HAP-1 (cell line): ENCODE results near the gene PPP3CA.

Experiments
- DNase-seq, 2 experiments: peaks; one replicate each; pipeline ENCODE4 v3.0.0-alpha.2; 2016 to 2020; ENCODE audit warnings: low spot score in 2 of 2
- H3K27me3 ChIP-seq: fragments of 250-450 bp; sonication (Bioruptor Pico); 2 replicates; pipeline ENCODE4 v1.5.1; 2020; ENCODE audit warnings: low read depth, mild to moderate bottlenecking, moderate library complexity
- H3K36me3 ChIP-seq: fragments of 250-450 bp; sonication (Bioruptor Pico); replicated peaks from 2 replicates; pipeline ENCODE4 v1.5.1; 2020; ENCODE audit warnings: mild to moderate bottlenecking
- H3K4me1 ChIP-seq: fragments of 250-450 bp; sonication (Bioruptor Pico); 2 replicates; pipeline ENCODE4 v1.5.1; 2020; ENCODE audit warnings: mild to moderate bottlenecking
- H3K4me3 ChIP-seq: fragments of 250-450 bp; sonication (Bioruptor Pico); 2 replicates; pipeline ENCODE4 v1.5.1; 2020; ENCODE audit warnings: mild to moderate bottlenecking, moderate library complexity
- H3K9me3 ChIP-seq: fragments of 250-450 bp; sonication (Bioruptor Pico); 2 replicates; pipeline ENCODE4 v1.5.1; 2020; ENCODE audit warnings: mild to moderate bottlenecking, moderate library complexity
- in situ Hi-C: fragments of 300-500 bp; cut with MboI; formaldehyde crosslinking; loops from 3 replicates; pipeline ENCODE4 v1.14.3; 2020; ENCODE audit warnings: low sequenced_read_pairs, inconsistent platforms, mixed read lengths

Gene PPP3CA

DNA sequence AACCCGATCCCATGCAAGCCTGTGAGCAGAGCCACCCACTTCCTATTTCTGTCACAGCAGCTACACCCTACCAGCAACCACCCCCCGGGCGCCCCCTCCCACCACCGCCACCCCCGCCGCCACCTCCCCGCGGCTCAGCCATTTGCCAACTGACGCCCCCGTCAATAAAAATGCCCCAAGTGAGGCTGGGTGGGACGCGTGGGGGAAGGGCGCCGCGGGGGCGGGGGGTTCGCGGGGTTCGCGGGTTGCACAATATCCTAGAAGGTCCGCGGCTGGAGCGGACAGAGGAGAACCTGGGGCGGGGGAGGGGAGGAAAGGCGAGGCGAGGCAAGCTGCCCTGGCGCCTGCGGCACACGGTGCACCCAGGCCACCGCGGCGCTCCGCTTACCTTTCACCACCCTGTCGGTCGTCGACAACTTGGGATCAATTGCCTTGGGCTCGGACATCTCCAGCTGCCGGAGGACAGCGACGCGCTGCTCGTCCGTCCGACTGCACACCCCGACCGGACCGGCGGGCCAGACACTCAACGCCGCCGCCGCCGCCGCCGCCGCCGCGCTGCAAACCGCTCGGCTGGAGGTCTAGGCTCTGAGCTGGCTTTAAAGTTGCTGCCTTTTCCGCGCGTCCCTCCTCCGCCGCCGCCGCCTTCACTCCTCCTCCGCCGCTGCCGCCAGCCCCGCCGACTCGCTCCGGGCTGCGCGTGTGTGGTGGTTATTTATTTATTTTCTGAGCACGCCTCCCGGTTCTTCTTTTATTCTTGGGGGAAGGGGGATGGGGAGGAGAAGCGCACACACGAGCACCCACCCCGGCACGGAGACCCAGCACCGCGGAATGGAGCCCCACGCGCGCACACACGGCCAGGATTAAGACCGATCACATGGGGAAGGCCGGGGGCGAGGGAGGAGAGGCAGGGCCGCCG lies 717 bp downstream of the PPP3CA start:
- Histone ChIP-seq H3K36me3 (no peaks in the 10 kb centered on the region), H3K9me3 (no peaks in the 10 kb centered on the region), H3K27me3 (no peaks in the 10 kb centered on the region), H3K4me3 (peak overlapping the region; percentile 78), H3K4me1 (peaks cover 5% of the 10 kb centered on the region)
- in situ Hi-C loops = loop anchor here (25.0 kb wide), 1 partner anchor 366 kb away; no protein-coding TSS in a partner anchor
- peak; percentile 38 to 74 for DNase-seq

DNA sequence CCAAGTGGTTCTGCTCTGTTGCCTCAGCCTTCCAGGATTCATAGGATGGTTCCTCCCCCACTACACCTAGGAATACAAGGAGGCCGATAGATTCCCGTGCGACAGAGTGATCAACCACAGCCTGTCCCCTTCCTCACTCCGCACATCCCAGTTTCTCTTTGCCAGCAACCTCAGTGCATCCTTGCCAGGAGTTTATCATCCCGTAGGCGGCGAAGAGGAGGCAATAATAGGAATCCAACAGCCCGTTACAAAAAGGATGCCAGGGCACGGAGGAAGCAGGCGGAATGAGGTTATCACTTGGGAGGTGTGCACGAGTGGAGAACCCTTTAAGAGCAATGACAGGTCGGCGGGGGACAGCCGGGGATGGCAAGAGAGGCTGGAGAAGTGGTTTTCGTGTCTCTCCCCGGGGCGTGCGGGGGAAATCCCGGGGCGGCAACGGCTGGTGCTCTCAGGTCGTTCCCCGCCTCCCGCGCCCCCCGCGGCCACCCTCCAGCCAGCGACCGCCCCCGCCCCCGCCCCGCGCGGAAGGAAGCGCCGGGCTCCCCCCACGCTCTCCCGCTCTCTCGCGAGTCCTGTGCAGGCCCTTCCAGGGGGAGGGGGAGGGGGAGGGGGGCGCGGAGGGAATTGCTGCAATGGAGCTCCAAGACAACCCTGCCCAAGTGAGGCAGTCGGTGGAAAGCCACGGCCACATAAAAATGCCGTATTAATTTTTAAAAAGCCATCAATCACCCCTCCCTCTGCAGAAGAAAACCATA lies 1.6 kb downstream of the PPP3CA start:
- peak overlapping the region; percentile 78 for H3K4me3 ChIP-seq
- no peaks in the 10 kb centered on the region for H3K27me3 ChIP-seq
- H3K4me1 ChIP-seq = peaks cover 5% of the 10 kb centered on the region
- no peaks in the 10 kb centered on the region for H3K9me3 ChIP-seq
- DNase-seq = peak; percentile 53 to 82
- no peaks in the 10 kb centered on the region for H3K36me3 ChIP-seq
- in situ Hi-C loops = loop anchor here (25.0 kb wide), 1 partner anchor 367 kb away; no protein-coding TSS in a partner anchor

DNA sequence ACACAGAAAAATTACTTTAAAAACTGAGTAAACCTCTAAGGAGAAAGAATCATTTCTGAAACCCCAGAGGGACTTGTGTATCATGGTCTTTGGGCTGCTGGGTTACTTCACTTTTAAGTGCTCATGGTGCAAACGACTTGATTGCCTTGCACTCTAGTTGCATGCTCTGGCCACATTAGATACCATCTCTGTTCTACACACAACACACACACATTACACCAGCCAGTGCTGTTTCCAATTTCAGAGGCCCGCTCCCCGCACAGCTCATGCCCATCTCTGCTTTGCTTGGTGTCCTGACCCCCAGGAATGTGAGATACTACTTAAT lies 2.1 kb downstream of the PPP3CA start:
- Histone ChIP-seq H3K36me3 (no peaks in the 10 kb centered on the region), H3K4me3 (peak overlapping the region; percentile 78), H3K9me3 (no peaks in the 10 kb centered on the region), H3K4me1 (peaks cover 5% of the 10 kb centered on the region), H3K27me3 (no peaks in the 10 kb centered on the region)
- in situ Hi-C loops = loop anchor here (25.0 kb wide), 1 partner anchor 367 kb away; no protein-coding TSS in a partner anchor
- no peak for DNase-seq

DNA sequence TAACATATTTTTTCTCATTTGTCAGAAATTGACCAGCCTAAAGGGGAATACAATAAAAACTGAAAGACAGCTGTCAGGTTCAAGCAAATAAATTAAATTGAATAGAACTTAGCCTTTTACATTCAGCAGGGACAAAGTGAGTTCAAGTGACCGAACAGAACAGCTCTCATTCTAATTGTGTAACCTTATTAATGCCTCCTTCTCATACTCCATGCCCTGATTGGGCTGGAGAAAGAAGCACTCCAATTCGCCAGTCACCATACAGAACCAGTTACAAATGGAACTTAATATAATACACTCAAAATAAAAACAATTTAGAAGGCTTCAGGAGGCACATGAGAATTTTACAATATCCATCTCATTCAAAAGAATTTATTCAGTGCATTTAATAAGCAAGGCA lies 8.0 kb downstream of the PPP3CA start:
- DNase-seq = no peak
- no peak overlapping the region for H3K4me3 ChIP-seq
- in situ Hi-C loops = loop anchor here (25.0 kb wide), 1 partner anchor 373 kb away; no protein-coding TSS in a partner anchor
- H3K9me3 ChIP-seq = no peaks in the 10 kb centered on the region
- H3K4me1 ChIP-seq = peaks cover 3% of the 10 kb centered on the region; the same call in 1 of the 2 replicates
- no peaks in the 10 kb centered on the region for H3K36me3 ChIP-seq
- no peaks in the 10 kb centered on the region for H3K27me3 ChIP-seq

DNA sequence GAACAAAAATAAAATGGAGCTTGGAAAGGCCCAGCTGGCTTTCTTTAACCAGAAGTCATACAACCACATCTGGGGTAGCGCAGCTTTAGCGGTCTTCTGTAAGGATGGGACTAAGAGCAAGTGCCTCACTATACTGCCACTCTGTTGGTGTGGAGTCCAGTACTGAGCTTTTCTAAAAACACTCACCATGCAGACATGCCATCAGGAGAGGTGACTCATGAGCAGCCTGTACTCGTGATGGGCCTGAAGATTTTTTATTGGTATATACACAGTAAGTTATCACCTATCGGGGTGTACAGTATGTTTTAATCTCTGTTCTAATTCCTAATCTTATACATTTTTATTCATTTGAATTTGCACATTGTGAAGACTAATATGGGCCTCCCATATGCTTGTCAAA lies 9.6 kb downstream of the PPP3CA start:
- no peak for DNase-seq
- Histone ChIP-seq H3K36me3 (no peaks in the 10 kb centered on the region), H3K27me3 (no peaks in the 10 kb centered on the region), H3K4me3 (no peak overlapping the region), H3K9me3 (no peaks in the 10 kb centered on the region), H3K4me1 (peaks cover 3% of the 10 kb centered on the region; the same call in 1 of the 2 replicates)
- in situ Hi-C loops = loop anchor here (25.0 kb wide), 1 partner anchor 375 kb away; no protein-coding TSS in a partner anchor

DNA sequence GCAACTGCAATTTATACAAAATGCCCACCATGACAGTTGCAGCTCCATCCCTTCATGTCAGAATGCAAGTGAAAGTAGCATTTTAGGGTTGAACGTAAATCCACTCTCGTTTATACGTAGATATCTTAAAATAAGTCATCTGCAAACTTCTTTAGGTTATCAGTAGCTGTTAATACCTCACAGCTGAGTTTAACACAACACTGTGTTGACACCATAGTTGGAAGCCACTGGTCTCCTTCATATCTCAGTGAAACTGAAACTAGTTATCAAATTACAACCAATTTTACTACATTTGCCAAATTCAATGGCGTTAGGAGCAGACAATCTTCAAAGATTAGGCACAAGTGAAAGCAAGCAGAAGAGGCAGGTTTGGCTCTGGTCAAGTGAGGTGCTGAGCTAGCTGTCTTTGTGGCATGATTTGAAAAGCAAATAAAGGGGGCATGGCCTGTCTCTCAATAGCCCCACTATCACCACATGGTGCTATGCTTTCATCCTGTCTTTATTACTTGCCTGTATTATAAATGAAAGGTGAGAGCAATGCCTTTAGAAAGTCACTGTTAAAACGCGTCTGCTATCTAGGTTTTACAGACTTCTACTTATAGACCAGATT lies 12.3 kb downstream of the PPP3CA start:
- Histone ChIP-seq H3K27me3 (no peaks in the 10 kb centered on the region), H3K36me3 (no peaks in the 10 kb centered on the region), H3K4me1 (no peaks in the 10 kb centered on the region), H3K4me3 (no peak overlapping the region), H3K9me3 (no peaks in the 10 kb centered on the region)
- in situ Hi-C loops = loop anchor here (25.0 kb wide), 1 partner anchor 377 kb away; no protein-coding TSS in a partner anchor
- no peak for DNase-seq

DNA sequence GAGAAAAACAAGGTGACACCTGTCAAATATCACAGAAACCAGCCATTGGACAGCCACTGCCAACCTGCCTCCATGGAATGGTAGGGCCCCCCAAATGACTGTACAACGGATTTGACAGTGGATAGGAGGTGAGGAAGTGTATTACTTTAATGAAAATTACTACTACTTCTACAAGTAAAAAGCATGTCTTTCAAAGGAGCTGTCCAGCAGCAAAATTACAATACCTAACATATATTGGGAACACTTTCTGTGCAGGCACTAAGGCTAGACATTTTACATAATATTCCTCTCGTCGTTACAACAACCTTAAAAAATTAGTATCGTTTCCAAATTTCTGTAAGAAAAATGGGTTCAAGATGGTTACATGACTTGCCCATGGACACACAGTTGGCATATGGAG lies 14.9 kb downstream of the PPP3CA start:
- Histone ChIP-seq H3K36me3 (no peaks in the 10 kb centered on the region), H3K9me3 (no peaks in the 10 kb centered on the region), H3K27me3 (no peaks in the 10 kb centered on the region), H3K4me3 (no peak overlapping the region), H3K4me1 (peaks cover 16% of the 10 kb centered on the region)
- in situ Hi-C loops = loop anchor here (25.0 kb wide), 1 partner anchor 380 kb away; no protein-coding TSS in a partner anchor
- DNase-seq = no peak

DNA sequence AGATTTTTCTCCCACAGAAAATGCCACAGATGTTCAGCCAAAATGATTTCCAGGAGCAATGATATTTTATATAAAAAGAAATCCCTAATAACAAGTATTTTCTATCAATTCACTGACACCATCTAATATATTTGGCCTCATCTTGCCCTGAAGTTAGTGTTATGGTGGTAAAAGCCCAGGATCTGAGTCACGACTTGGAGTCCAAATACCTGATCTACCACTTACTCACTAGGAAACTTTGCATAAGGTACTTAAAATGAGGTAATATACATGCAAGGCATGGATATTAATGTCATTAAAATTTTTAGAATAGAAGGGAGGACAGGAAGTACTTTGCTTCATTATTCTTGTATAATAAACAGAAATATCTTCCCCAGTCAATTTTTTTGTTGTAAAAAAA lies 16.3 kb downstream of the PPP3CA start:
- no peak overlapping the region for H3K4me3 ChIP-seq
- H3K36me3 ChIP-seq = no peaks in the 10 kb centered on the region
- DNase-seq = no peak
- H3K4me1 ChIP-seq = peaks cover 27% of the 10 kb centered on the region
- in situ Hi-C loops = loop anchor here (25.0 kb wide), 1 partner anchor 381 kb away; no protein-coding TSS in a partner anchor
- no peaks in the 10 kb centered on the region for H3K27me3 ChIP-seq
- H3K9me3 ChIP-seq = no peaks in the 10 kb centered on the region

DNA sequence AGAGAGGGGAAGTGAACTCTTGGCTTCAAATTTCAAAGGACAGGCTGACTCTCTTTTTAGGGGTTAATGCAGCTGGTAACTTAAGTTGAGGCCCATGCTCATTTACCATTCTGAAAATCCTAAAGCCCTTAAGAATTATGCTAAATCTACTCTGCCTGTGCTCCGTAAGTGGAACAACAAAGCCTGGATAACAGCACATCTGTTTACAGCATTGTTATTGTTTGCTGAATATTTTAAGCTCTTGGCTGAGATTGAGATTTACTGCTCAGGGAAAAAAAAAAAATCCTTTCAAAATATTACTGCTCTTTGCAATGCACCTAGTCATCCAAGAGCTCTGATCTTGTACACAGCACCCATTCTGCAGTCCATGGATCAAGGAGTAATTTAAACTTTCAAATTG lies 17.7 kb downstream of the PPP3CA start:
- in situ Hi-C loops = loop anchor here (25.0 kb wide), 1 partner anchor 383 kb away; no protein-coding TSS in a partner anchor
- Histone ChIP-seq H3K36me3 (no peaks in the 10 kb centered on the region), H3K4me3 (no peak overlapping the region), H3K9me3 (no peaks in the 10 kb centered on the region), H3K27me3 (no peaks in the 10 kb centered on the region), H3K4me1 (peaks cover 40% of the 10 kb centered on the region)
- DNase-seq = no peak

DNA sequence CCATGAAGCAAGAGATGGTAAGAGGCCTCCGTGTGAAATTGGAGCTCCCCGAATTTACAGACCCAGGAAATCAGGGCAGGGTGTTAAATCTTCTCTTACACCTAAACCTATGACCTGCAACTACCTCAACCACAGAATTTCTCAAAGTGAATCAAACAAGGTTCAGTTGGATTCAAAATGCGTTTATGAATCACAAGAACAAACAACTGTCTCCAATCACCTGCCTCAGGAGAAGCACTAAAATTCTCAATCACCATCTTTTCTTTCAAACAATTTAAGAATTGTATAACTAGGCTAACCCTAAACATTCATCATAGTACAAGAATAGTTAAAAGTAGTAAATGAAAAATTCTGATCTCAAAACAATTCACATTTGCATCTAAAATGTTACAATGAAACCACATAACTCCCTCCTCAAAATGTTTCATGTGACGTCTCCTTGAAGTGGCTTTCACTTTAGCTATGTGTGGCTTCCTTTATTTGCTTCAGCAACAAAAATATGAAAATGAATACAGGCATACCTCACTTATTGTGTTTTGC lies 19.2 kb downstream of the PPP3CA start:
- Histone ChIP-seq H3K4me1 (peaks cover 41% of the 10 kb centered on the region), H3K9me3 (no peaks in the 10 kb centered on the region), H3K4me3 (no peak overlapping the region), H3K36me3 (no peaks in the 10 kb centered on the region), H3K27me3 (no peaks in the 10 kb centered on the region)
- no peak for DNase-seq
- in situ Hi-C loops = loop anchor here (25.0 kb wide), 1 partner anchor 384 kb away; no protein-coding TSS in a partner anchor

DNA sequence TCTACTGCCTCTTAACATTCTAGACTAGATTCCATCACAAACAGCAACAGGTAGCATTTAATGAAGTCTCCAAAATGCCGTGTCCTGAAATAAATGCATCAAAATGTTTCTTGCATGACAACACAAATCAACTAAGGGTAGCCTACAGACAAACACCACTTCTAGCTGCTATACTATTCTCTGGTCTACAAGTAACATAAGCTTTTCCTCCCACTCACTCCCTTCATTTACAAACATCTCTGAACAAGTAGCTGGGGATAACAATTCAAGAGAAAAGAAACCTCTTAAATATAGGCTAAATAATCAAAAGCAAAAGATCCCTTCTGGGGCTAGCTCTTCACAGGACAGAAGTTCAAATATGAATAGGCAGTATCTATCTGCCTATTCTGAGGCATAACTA lies 20.8 kb downstream of the PPP3CA start:
- no peaks in the 10 kb centered on the region for H3K27me3 ChIP-seq
- H3K36me3 ChIP-seq = no peaks in the 10 kb centered on the region
- DNase-seq = peak in 1 of 2 experiments; percentile 56
- in situ Hi-C loops = loop anchor here (25.0 kb wide), 1 partner anchor 386 kb away; no protein-coding TSS in a partner anchor
- H3K4me1 ChIP-seq = peaks cover 41% of the 10 kb centered on the region
- no peak overlapping the region for H3K4me3 ChIP-seq
- H3K9me3 ChIP-seq = no peaks in the 10 kb centered on the region

DNA sequence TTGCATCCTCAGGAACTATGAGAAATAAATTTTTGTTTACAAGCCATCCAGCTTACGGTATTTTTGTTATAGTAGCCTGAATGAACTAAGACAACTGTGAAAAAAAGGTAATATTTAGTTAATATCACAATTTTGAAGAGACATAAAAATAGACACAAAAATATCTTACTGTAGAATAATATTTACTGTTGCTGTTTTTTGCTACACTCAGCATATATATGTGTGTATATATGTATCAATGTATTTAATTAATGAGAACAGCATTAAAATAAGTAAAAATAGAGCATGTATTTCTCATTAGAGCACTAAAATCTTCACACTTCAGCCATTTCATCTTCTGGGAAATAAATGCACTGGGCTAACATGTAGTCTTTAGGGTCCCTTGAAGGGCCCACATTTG lies 24.6 kb downstream of the PPP3CA start:
- in situ Hi-C loops = no loop called here
- H3K4me3 ChIP-seq = no peak overlapping the region

DNA sequence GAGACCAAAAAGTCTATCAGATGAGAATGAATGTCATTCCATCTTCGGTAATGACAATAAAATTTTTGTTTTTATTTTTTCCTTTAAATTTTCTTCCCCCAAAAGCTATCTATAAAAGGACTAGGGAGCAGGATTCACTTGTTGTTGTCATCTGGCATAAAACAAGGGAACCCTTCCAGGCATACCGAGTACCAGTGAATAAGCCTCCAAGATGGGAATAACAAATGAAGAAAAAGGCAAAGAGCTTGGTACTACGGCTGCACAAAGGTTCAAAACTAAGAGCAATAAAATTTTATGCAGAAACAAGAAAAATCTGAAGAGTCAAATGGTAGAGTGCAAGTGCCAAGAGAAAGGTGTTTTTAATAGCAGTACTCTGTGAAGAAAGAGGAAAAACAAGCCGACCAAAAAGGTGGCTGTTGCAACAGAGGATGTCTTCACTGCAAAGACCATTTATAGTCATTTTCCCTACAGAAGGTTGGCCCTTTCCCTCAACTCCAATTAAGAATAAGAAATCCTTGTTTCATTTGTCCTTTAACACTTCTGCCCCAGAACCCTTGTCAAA lies 25.8 kb downstream of the PPP3CA start:
- in situ Hi-C loops = no loop called here
- Histone ChIP-seq H3K4me1 (peaks cover 19% of the 10 kb centered on the region), H3K9me3 (no peaks in the 10 kb centered on the region), H3K27me3 (no peaks in the 10 kb centered on the region), H3K4me3 (no peak overlapping the region), H3K36me3 (no peaks in the 10 kb centered on the region)
- no peak for DNase-seq

More for the DNA sequence above, 24.6 kb downstream of the PPP3CA start:
- DNase-seq = no peak
- Histone ChIP-seq H3K9me3 (no peaks in the 10 kb centered on the region), H3K36me3 (no peaks in the 10 kb centered on the region), H3K27me3 (no peaks in the 10 kb centered on the region), H3K4me1 (peaks cover 28% of the 10 kb centered on the region)
